SK-N-MC (cell line): ENCODE data around the gene FBXL5.

Experiments used
- EZH2 ChIP-seq: fragments of 200-600 bp; sonication (generic); IDR thresholded peaks from one replicate; pipeline ENCODE4 v1.6.1; 2017; ENCODE audit warnings: antibody characterized with exemption
- POLR2AphosphoS5 ChIP-seq: IDR thresholded peaks from 2 replicates; pipeline ENCODE4 v1.6.1; 2012; ENCODE audit warnings: mild to moderate bottlenecking, low read depth, low read length, borderline replicate concordance

DNA sequence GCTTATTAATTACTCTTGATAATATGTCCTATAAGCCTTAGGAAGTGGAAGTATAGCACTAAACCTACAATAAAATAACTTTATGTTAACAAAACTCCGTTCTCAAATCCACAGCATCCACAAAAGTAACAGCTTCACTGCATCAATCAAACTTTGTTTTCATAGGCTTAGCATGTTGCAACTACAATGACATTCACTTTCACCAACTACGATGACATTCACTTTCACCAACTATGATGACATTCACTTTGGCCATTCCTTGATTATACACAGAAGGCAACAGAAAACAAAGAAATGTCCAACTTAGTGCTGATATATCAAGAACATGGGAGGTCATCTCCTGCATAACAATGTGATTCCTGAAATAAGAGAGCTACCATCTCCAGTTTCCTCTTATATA is 44.3 kb downstream of the FBXL5 start:
- TF ChIP-seq EZH2 (no peak), POLR2AphosphoS5 (no peak)
